ENCODE results near the gene CIB4. TPM values are rescaled to one million over a fixed set of nuclear protein-coding genes. Genes with fewer than 3 reads are reported as not detected.

The CIB4 gene
- not detected for total RNA-seq
- not detected for total RNA-seq (2013)

DNA sequence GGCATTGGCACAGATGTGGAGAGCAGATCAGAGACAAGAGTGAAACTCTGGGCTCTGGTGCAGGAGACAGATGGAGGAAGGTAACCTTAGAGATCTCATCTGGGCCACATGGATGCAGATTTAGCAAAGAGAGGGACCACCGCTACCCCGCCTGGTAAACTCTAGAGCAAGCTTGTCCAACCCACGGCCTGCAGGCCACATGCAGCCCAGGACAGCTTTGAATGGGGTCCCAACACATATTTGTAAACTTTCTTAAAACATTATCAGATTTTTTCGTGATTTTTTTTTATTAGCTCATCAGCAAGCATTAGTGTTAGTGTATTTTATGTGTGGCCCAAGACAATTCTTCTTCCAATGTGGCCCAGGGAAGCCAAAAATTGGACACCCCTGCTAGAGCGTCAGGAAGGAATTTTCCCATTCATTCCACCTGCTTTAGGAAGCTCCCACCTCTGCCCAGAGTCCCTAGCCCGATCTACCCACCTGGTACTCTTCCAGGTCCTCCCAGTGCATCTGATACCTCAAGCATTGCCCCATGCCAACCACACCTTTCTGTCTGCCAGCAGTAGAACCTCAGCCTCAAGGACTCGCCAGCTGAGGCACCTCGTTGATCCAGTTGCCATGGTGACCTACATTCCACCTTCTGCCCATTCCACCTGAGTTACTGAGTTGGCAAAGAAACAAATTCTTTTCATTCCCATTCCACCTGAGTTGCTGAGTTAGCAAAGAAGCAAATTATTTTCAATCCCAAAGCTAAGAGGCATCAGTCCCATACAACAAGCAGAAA lies at the start of gene CIB4:
Gene CIB4 (minus strand): TSS at position 586 of the 784 bp plus-strand sequence. CDS start 52 bp downstream, at position 534.
- H3K27ac ChIP-seq (ENCODE audit: low read length), result no peak within 1 kb of the TSS
- H3K9me3 ChIP-seq (ENCODE audit: control insufficient read depth, insufficient read depth, low read length), result no peaks in the 10 kb centered on the region
- TF ChIP-seq, protein P1, sequence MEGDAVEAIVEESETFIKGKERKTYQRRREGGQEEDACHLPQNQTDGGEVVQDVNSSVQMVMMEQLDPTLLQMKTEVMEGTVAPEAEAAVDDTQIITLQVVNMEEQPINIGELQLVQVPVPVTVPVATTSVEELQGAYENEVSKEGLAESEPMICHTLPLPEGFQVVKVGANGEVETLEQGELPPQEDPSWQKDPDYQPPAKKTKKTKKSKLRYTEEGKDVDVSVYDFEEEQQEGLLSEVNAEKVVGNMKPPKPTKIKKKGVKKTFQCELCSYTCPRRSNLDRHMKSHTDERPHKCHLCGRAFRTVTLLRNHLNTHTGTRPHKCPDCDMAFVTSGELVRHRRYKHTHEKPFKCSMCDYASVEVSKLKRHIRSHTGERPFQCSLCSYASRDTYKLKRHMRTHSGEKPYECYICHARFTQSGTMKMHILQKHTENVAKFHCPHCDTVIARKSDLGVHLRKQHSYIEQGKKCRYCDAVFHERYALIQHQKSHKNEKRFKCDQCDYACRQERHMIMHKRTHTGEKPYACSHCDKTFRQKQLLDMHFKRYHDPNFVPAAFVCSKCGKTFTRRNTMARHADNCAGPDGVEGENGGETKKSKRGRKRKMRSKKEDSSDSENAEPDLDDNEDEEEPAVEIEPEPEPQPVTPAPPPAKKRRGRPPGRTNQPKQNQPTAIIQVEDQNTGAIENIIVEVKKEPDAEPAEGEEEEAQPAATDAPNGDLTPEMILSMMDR (IDR thresholded peaks at IDR 0.05), result no peak
- Mint-ChIP-seq H3K4me3 (no peak within 1 kb of the TSS), H3K4me1 (peaks cover 0 to 12% of the 10 kb centered on the region in 2 donors), H3K27me3 (ENCODE audit: low read depth in 2 of 2) (peaks cover 17 to 27% of the 10 kb centered on the region in 2 donors), H3K36me3 (no peaks in the 10 kb centered on the region), H3K27ac (no peak within 1 kb of the TSS), H3K9me3 (no peaks in the 10 kb centered on the region)
- H3K4me3 ChIP-seq (ENCODE audit: low read length), result no peak within 1 kb of the TSS
- ATAC-seq (no peak), DNase-seq (no peak)
- H3K36me3 ChIP-seq (ENCODE audit: control insufficient read depth, insufficient read depth, low read length), result no peaks in the 10 kb centered on the region
- peaks cover 3% of the 10 kb centered on the region for H3K27me3 ChIP-seq (ENCODE audit: control insufficient read depth, insufficient read depth, low read length)
- peaks cover 5% of the 10 kb centered on the region for H3K4me1 ChIP-seq (ENCODE audit: control insufficient read depth, insufficient read depth, low read length)
- intact Hi-C loops (cut with micrococcal nuclease), result no loop called here
- WGBS (ENCODE audit: insufficient coverage), result 79% methylated on average over 8 of the region's 8 CpGs

DNA sequence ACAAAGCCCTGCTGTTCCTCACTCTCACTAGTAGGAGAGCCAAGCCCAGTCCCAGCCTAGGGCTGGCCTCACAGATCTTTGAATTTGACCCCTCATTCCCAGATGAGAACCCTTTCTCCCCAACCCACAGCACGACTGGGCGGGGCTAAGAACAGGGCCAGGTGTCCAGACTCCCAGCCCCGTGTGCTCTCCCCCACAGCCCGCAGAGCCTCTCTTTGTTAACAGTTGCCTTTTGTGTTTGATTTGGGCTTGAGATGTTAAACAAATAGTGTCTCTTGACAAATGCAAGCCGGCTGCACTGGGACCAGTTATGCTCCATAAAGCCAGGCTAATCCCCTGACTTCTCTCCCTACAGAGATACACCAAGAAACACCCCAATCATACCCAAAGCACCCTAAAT lies 46.6 kb upstream of the CIB4 start:
- Mint-ChIP-seq H3K27me3 (ENCODE audit: low read depth in 2 of 2) (peaks cover 36 to 67% of the 10 kb centered on the region in 2 donors), H3K4me1 (peaks cover 4 to 5% of the 10 kb centered on the region in 2 donors), H3K27ac (no peak overlapping the region), H3K36me3 (no peaks in the 10 kb centered on the region), H3K9me3 (no peaks in the 10 kb centered on the region), H3K4me3 (no peak overlapping the region)
- H3K27ac ChIP-seq (ENCODE audit: low read length), result no peak overlapping the region
- no peaks in the 10 kb centered on the region for H3K36me3 ChIP-seq (ENCODE audit: control insufficient read depth, insufficient read depth, low read length)
- peaks cover 15% of the 10 kb centered on the region for H3K27me3 ChIP-seq (ENCODE audit: control insufficient read depth, insufficient read depth, low read length)
- intact Hi-C loops (cut with micrococcal nuclease), result no loop called here
- H3K9me3 ChIP-seq (ENCODE audit: control insufficient read depth, insufficient read depth, low read length), result no peaks in the 10 kb centered on the region
- ATAC-seq (no peak), DNase-seq (no peak)
- WGBS (ENCODE audit: insufficient coverage), result 85% methylated on average over 5 of the region's 5 CpGs
- TF ChIP-seq, protein P1 (IDR thresholded peaks at IDR 0.05), result no peak
- no peak overlapping the region for H3K4me3 ChIP-seq (ENCODE audit: low read length)
- no peaks in the 10 kb centered on the region for H3K4me1 ChIP-seq (ENCODE audit: control insufficient read depth, insufficient read depth, low read length)

DNA sequence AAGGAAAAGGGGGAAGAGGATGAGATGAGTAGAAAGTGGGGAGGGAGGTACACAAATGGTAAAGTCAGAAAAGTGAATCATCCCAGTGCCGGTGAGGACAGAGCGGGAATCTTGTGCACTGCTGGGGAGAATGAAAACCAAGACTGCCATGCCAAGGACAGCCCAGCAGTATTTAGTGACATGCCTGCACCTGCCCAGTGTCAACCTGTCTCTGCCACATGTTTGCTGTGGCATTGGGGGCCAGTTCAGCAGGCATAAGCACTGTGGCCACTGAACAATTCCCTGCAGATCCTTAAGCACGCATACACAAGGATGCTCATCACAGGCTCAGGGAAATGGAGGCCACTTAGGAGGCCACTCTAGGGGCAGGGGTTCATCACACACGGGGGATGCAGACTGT lies 46.2 kb upstream of the CIB4 start:
- WGBS (ENCODE audit: insufficient coverage), result 86% methylated on average over 4 of the region's 4 CpGs

More for the DNA sequence above, 46.2 kb upstream of the CIB4 start:
- Histone ChIP-seq H3K9me3 (ENCODE audit: control insufficient read depth, insufficient read depth, low read length) (no peaks in the 10 kb centered on the region), H3K4me1 (ENCODE audit: control insufficient read depth, insufficient read depth, low read length) (no peaks in the 10 kb centered on the region), H3K27me3 (ENCODE audit: control insufficient read depth, insufficient read depth, low read length) (peaks cover 15% of the 10 kb centered on the region), H3K27ac (ENCODE audit: low read length) (no peak overlapping the region), H3K4me3 (ENCODE audit: low read length) (no peak overlapping the region), H3K36me3 (ENCODE audit: control insufficient read depth, insufficient read depth, low read length) (no peaks in the 10 kb centered on the region)
- Mint-ChIP-seq H3K9me3 (no peaks in the 10 kb centered on the region), H3K4me3 (no peak overlapping the region), H3K27ac (no peak overlapping the region), H3K36me3 (no peaks in the 10 kb centered on the region), H3K27me3 (ENCODE audit: low read depth in 2 of 2) (peaks cover 37 to 65% of the 10 kb centered on the region in 2 donors), H3K4me1 (peaks cover 3 to 5% of the 10 kb centered on the region in 2 donors)
- ATAC-seq (no peak), DNase-seq (no peak)
- TF ChIP-seq, protein P1 (IDR thresholded peaks at IDR 0.05), result no peak
- intact Hi-C loops (cut with micrococcal nuclease), result no loop called here

All from natural killer cell (primary cell).